K562 (cell line): Measurements from ENCODE around the gene TMEFF2. TPM values are rescaled to one million over a fixed set of nuclear protein-coding genes. Genes with fewer than 3 reads are reported as not detected.

Experiments
- ATAC-seq: fragments of 200-7000 bp; cut with Tn5 transposase; 3 replicates; pipeline ENCODE4 v1.9.1; 2020; ENCODE audit warnings: moderate library complexity
- BruUV-seq: library from RNA; stranded (reverse); fragments of 400-500 nt; replicated peaks from 2 replicates; lab custom pipeline; 2021; lab: Mats Ljungman, UMichigan
- CTCF ChIA-PET: fragments of 300-600 bp; formaldehyde crosslinking; extraction: SDS; loops from one replicate; lab custom pipeline; 2021; ENCODE audit warnings: low intra/inter-chr PET ratio; lab: Yijun Ruan, JAX
- POLR2A ChIA-PET: fragments of 300-600, 350-650 bp; sonication (Branson Sonifier 250); formaldehyde crosslinking; extraction: SDS; loops from one replicate; lab custom pipeline; 2021; ENCODE audit warnings: antibody characterized with exemption, inconsistent platforms; lab: Yijun Ruan, JAX
- DNase-seq, 4 experiments: peaks; one replicate each; pipeline versions ENCODE4 v3.0.0 to v3.0.0-alpha.2; 2011 to 2018; ENCODE audit warnings: low spot score in 3 of 4, mixed read lengths in 3 of 4; ENCODE audit errors: extremely low read depth in 1 of 4
- FAIRE-seq: peaks from 2 replicates; lab custom pipeline; 2011; peaks lifted over from hg19 to GRCh38; lab: Jason Lieb, UNC
- H2AFZ ChIP-seq: 2 replicates; pipeline ENCODE4 v1.6.0; 2011; ENCODE audit warnings: low read depth, low read length, control low read depth, inconsistent platforms
- H3K27ac ChIP-seq: fragments of 200-600 bp; 3 replicates; pipeline ENCODE4 v1.8.0; 2011; ENCODE audit warnings: low read depth, mild to moderate bottlenecking, control low read depth, inconsistent platforms, low read length, moderate library complexity, mixed read lengths; ENCODE audit errors: extremely low read depth
- H3K27me3 ChIP-seq, 2 experiments: fragments of 300-600 bp in 1 of 2; 2 replicates in 1 of 2; 3 replicates in 1 of 2; pipeline versions ENCODE4 v1.6.0 to v1.8.0; 2011; ENCODE audit warnings: inconsistent platforms in 2 of 2, low read length in 2 of 2, mild to moderate bottlenecking in 1 of 2, mixed read lengths in 1 of 2, moderate library complexity in 1 of 2; ENCODE audit not compliant: control insufficient read depth in 2 of 2, insufficient read depth in 2 of 2
- H3K36me3 ChIP-seq: fragments of 300-600 bp; 3 replicates; pipeline ENCODE4 v1.8.0; 2011; ENCODE audit warnings: mild to moderate bottlenecking, low read length, inconsistent platforms; ENCODE audit not compliant: control insufficient read depth, insufficient read depth
- H3K4me1 ChIP-seq, 2 experiments: fragments of 200-600 bp in 1 of 2; replicated peaks in 1 of 2; 2 replicates in 1 of 2; 3 replicates in 1 of 2; pipeline versions ENCODE4 v1.5.1 to v1.8.0; 2011; ENCODE audit warnings: inconsistent platforms in 2 of 2, low read length in 2 of 2, mild to moderate bottlenecking in 1 of 2, mixed read lengths in 1 of 2, moderate library complexity in 1 of 2; ENCODE audit not compliant: control insufficient read depth in 2 of 2, insufficient read depth in 2 of 2
- H3K4me2 ChIP-seq: 2 replicates; pipeline ENCODE4 v1.6.1; 2011; ENCODE audit warnings: low read length, control low read depth, inconsistent platforms, mixed read lengths; ENCODE audit not compliant: insufficient read depth
- H3K4me3 ChIP-seq: fragments of 200-600 bp; sonication (generic), shearing (Covaris generic); 2 replicates; pipeline ENCODE4 v1.5.1; 2016; ENCODE audit warnings: control low read depth, inconsistent platforms
- H3K79me2 ChIP-seq: fragments of 200-600 bp; 3 replicates; pipeline ENCODE4 v1.8.0; 2011; ENCODE audit warnings: low read length, inconsistent platforms; ENCODE audit not compliant: control insufficient read depth, insufficient read depth
- H3K9ac ChIP-seq, 2 experiments: 2 replicates each; pipeline versions ENCODE4 v1.6.0 to v1.6.1; 2011; ENCODE audit warnings: low read depth in 2 of 2, low read length in 2 of 2, control low read depth in 1 of 2, inconsistent platforms in 1 of 2, mild to moderate bottlenecking in 1 of 2, mixed read lengths in 1 of 2; ENCODE audit not compliant: insufficient read depth in 1 of 2
- H3K9me1 ChIP-seq: one replicate; pipeline ENCODE4 v1.6.0; 2011; ENCODE audit warnings: inconsistent platforms, mild to moderate bottlenecking, low read length, moderate library complexity; ENCODE audit not compliant: control insufficient read depth, insufficient read depth
- H3K9me3 ChIP-seq: replicated peaks from 2 replicates; pipeline ENCODE4 v1.5.1; 2011; ENCODE audit warnings: low read depth, low read length, inconsistent platforms; ENCODE audit not compliant: control insufficient read depth, insufficient read depth
- H4K20me1 ChIP-seq: replicated peaks from 2 replicates; pipeline ENCODE4 v1.6.1; 2011; ENCODE audit warnings: low read length, inconsistent platforms, mixed read lengths; ENCODE audit not compliant: control insufficient read depth, insufficient read depth
- EHMT2 ChIP-seq: fragments of 450-650 bp; IDR thresholded peaks from 2 replicates; pipeline ENCODE4 v1.6.1; 2018; ENCODE audit warnings: antibody characterized with exemption
- HDAC1 ChIP-seq, 2 experiments: fragments of 450-650 bp; IDR thresholded peaks; 2 replicates each; pipeline ENCODE4 v1.6.1; 2016 to 2017; ENCODE audit warnings: inconsistent platforms in 1 of 2, mild to moderate bottlenecking in 1 of 2, moderate library complexity in 1 of 2
- KDM5B ChIP-seq: fragments of 200-600 bp; sonication (generic); IDR thresholded peaks from 2 replicates; pipeline ENCODE4 v1.6.1; 2012; ENCODE audit warnings: low read depth, mild to moderate bottlenecking, moderate library complexity, low read length, control low read depth, inconsistent platforms; ENCODE audit not compliant: insufficient replicate concordance
- NFATC3 ChIP-seq: fragments of 450-650 bp; IDR thresholded peaks from 2 replicates; pipeline ENCODE4 v1.6.1; 2017; ENCODE audit warnings: mild to moderate bottlenecking
- POU5F1 ChIP-seq: fragments of 150-350 bp; IDR thresholded peaks from 2 replicates; pipeline ENCODE4 v1.6.1; 2014; ENCODE audit warnings: borderline replicate concordance, low read length, low read depth, mild to moderate bottlenecking; ENCODE audit not compliant: partially characterized antibody
- RB1 ChIP-seq: fragments of 450-650 bp; IDR thresholded peaks from 2 replicates; pipeline ENCODE4 v1.6.1; 2017; ENCODE audit warnings: low read depth, mild to moderate bottlenecking
- RBM22 ChIP-seq: fragments of 200-400 bp; formaldehyde crosslinking; IDR thresholded peaks from 2 replicates; pipeline ENCODE4 v1.6.1; 2018; ENCODE audit warnings: low read length, low read depth; ENCODE audit not compliant: poor library complexity, severe bottlenecking
- RBM34 ChIP-seq: fragments of 200-400 bp; formaldehyde crosslinking; IDR thresholded peaks from 2 replicates; pipeline ENCODE4 v1.6.1; 2018; ENCODE audit warnings: low read length, borderline replicate concordance; ENCODE audit not compliant: insufficient read depth
- SLC30A9 ChIP-seq: fragments of 250-450 bp; sonication (Bioruptor Pico); IDR thresholded peaks from 2 replicates; pipeline ENCODE4 v1.8.0; 2022; ENCODE audit warnings: mild to moderate bottlenecking, moderate library complexity
- VEZF1 ChIP-seq: fragments of 200-800 bp; sonication (Bioruptor generic); IDR thresholded peaks from 2 replicates; pipeline ENCODE4 v1.6.1; 2017; ENCODE audit warnings: missing genetic modification characterization, missing compliant biosample characterization
- ZNF316 ChIP-seq: fragments of 450-650 bp; IDR thresholded peaks from 2 replicates; pipeline ENCODE4 v1.6.1; 2016
- ZNF609 ChIP-seq: sonication (generic); formaldehyde crosslinking; IDR thresholded peaks from 2 replicates; pipeline ENCODE4 v1.8.1; 2023; ENCODE audit warnings: missing genetic modification reagents, mild to moderate bottlenecking, borderline replicate concordance
- WGBS: fragments of 100-300 bp; shearing (Covaris generic); methylation state at CpG from one replicate; pipeline ENCODE4 v1.1.6; 2016; ENCODE audit warnings: low coverage, mixed read lengths; ENCODE audit not compliant: insufficient coverage; ENCODE audit errors: missing lambda C conversion rate; 5-methylcytosine and 5-hydroxymethylcytosine counted together
- in situ Hi-C: fragments of 300-500 bp; cut with MboI; formaldehyde crosslinking; loops from 4 replicates; pipeline ENCODE4 v1.15.0; 2018; ENCODE audit warnings: inconsistent platforms, mixed read lengths
- intact Hi-C: fragments of 100-400 bp; cut with micrococcal nuclease; formaldehyde crosslinking; loops from 2 replicates; pipeline ENCODE4 v1.14.2; 2022
- polyA plus RNA-seq, 8 experiments: library from polyadenylated mRNA; depleted of rRNA in 4 of 8; stranded (reverse) in 5 of 8; unstranded in 3 of 8; fragments of >200 nt; fragmentation: Nextera tagmentation in 2 of 8; fragmentation: Illumina TruSeq in 1 of 8; extraction: Ambion mirVana in 2 of 8; extraction: Trizol in 1 of 8; gene quantifications; 2 replicates each; pipeline versions ENCODE4 v1.2.1 to v1.2.3, GENCODE V29; 2011 to 2014; ENCODE audit warnings: inconsistent platforms in 1 of 8, missing spikeins in 1 of 8
- total RNA-seq, 7 experiments: library from RNA; depleted of rRNA in 6 of 7; stranded (reverse); fragments of >200 nt in 6 of 7; fragmentation: Illumina TruSeq in 2 of 7; extraction: Trizol in 2 of 7; gene quantifications; 2 replicates each; pipeline versions ENCODE4 v1.2.1 to v1.2.3, GENCODE V29; 2011 to 2021; ENCODE audit warnings: low replicate concordance in 1 of 7

TMEFF2 gene
- total and polyA plus RNA-seq, 9 of the 15 experiments (the other 6 are each of a cell fraction or from before 2014, with no cell fraction given), result 1.4 TPM; not detected in 8

- FAIRE-seq (no peak), DNase-seq (no peak)
- Histone ChIP-seq H3K9me1 (no peaks in the 10 kb centered on the region), H3K9me3 (no peaks in the 10 kb centered on the region), H3K4me3 (no peak overlapping the region), H3K27ac (no peak overlapping the region)
- 25% methylated on average over 1 of the region's 1 CpG for WGBS
- TF ChIP-seq RBM22 (no peak), KDM5B (no peak), HDAC1 (IDR thresholded peaks at IDR 0.05) (no peak), RB1 (no peak), RBM34 (no peak), EHMT2 (no peak), ZNF609 (CRISPR knock-in tag) (no peak), VEZF1 (CRISPR knock-in tag) (no peak), ZNF316 (no peak), SLC30A9 (no peak), POU5F1 (no peak), NFATC3 (no peak)
- TF ChIP-seq, all 486 proteins: peak for 0
- CTCF ChIA-PET, result no interaction called here
- Histone ChIP-seq H3K36me3 (no peaks in the 10 kb centered on the region), H3K27me3 (no peaks in the 10 kb centered on the region), H3K4me2 (no peak overlapping the region), H2AFZ (no peak overlapping the region), H3K4me1 (no peaks in the 10 kb centered on the region), H4K20me1 (no peaks in the 10 kb centered on the region), H3K79me2 (no peaks in the 10 kb centered on the region), H3K9ac (no peak overlapping the region)
- in situ Hi-C loops, result no loop called here
- POLR2A ChIA-PET, result no interaction called here
- no peak for ATAC-seq
- no TSS peak for BruUV-seq
- intact Hi-C loops, result no loop called here
These were observed 140.8 kb downstream of the TMEFF2 start for GRCh38 chr2:192053921-192054320.
